ENCODE data around the gene NCKAP5. TPM values are rescaled to one million over a fixed set of nuclear protein-coding genes. Genes with fewer than 3 reads are reported as not detected.

NCKAP5 gene
- total RNA-seq, 3 donors from 2014 or later (not counting 1 experiment from before 2014, with no cell fraction given), result 0.12 to 0.20 TPM; not detected in 1

DNA sequence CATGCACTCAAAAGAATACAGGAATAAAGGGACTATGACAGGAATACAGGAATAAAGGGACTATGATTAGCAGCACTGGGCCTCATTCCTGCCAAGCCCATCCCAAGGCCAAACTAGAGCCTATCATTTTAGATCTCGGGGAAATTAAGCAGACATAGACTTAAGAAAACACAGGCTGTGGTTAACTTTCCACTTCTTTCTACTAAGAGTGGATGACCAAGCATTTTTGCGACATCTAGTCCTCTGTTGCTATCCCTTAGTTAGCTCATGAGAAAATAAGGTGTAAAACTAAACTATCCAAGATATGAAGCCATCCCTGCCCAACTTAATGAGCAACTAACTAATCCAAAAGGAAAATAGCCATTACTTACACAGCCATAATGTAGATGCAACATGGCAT, 904.2 kb downstream of the NCKAP5 start:
- Histone ChIP-seq H3K27ac (ENCODE audit: low read length) (no peak overlapping the region), H3K36me3 (ENCODE audit: control insufficient read depth, insufficient read depth, low read length) (no peaks in the 10 kb centered on the region), H3K9me3 (ENCODE audit: control insufficient read depth, insufficient read depth, low read length) (peaks cover under 1% of the 10 kb centered on the region), H3K4me1 (ENCODE audit: control insufficient read depth, insufficient read depth, low read length) (no peaks in the 10 kb centered on the region), H3K27me3 (ENCODE audit: control insufficient read depth, insufficient read depth, low read length) (peaks cover 1% of the 10 kb centered on the region), H3K4me3 (ENCODE audit: low read length) (no peak overlapping the region)
- 8% methylated on average over 2 of the region's 2 CpGs for WGBS (ENCODE audit: insufficient coverage)
- no peak for ATAC-seq
- intact Hi-C loops (cut with micrococcal nuclease), result no loop called here
- Mint-ChIP-seq H3K27me3 (ENCODE audit: low read depth in 2 of 2) (peaks cover 0 to 3% of the 10 kb centered on the region in 2 donors), H3K4me3 (no peak overlapping the region), H3K4me1 (no peaks in the 10 kb centered on the region), H3K36me3 (no peaks in the 10 kb centered on the region), H3K27ac (no peak overlapping the region), H3K9me3 (peaks cover 0 to 5% of the 10 kb centered on the region in 2 donors)
- no peak for DNase-seq
- TF ChIP-seq, protein P1, sequence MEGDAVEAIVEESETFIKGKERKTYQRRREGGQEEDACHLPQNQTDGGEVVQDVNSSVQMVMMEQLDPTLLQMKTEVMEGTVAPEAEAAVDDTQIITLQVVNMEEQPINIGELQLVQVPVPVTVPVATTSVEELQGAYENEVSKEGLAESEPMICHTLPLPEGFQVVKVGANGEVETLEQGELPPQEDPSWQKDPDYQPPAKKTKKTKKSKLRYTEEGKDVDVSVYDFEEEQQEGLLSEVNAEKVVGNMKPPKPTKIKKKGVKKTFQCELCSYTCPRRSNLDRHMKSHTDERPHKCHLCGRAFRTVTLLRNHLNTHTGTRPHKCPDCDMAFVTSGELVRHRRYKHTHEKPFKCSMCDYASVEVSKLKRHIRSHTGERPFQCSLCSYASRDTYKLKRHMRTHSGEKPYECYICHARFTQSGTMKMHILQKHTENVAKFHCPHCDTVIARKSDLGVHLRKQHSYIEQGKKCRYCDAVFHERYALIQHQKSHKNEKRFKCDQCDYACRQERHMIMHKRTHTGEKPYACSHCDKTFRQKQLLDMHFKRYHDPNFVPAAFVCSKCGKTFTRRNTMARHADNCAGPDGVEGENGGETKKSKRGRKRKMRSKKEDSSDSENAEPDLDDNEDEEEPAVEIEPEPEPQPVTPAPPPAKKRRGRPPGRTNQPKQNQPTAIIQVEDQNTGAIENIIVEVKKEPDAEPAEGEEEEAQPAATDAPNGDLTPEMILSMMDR (IDR thresholded peaks at IDR 0.05), result no peak

DNA sequence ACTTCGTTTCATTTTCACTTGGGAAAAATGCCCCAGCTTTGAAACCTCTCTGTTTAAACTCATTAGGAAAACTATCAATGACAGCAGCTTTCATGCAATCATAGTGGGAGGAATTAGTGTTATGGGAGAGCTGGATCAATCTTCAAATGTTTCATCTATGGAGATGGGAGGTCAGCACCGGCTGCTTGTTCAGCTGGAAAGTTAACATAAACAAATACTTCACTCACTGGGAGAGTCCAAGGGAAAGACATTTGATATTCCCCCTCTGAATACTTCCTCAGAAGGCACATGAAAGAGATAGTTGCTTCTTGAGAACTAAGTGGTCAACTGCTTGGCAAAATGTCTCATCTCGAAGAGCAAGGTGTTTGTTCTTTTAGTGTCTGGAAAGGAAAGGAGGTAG, 905.5 kb downstream of the NCKAP5 start:
- H3K4me1 Mint-ChIP-seq, result no peaks in the 10 kb centered on the region
- no peak overlapping the region for H3K4me3 ChIP-seq (ENCODE audit: low read length)
- intact Hi-C loops (cut with micrococcal nuclease), result no loop called here
- H3K4me1 ChIP-seq (ENCODE audit: control insufficient read depth, insufficient read depth, low read length), result no peaks in the 10 kb centered on the region
- ATAC-seq (no peak), DNase-seq (no peak)
- H3K9me3 Mint-ChIP-seq, result peaks cover 0 to 6% of the 10 kb centered on the region in 2 donors
- TF ChIP-seq, protein P1 (IDR thresholded peaks at IDR 0.05), result no peak
- no peaks in the 10 kb centered on the region for H3K36me3 ChIP-seq (ENCODE audit: control insufficient read depth, insufficient read depth, low read length)
- H3K27me3 Mint-ChIP-seq (ENCODE audit: low read depth in 2 of 2), result peaks cover 0 to 3% of the 10 kb centered on the region in 2 donors
- WGBS (ENCODE audit: insufficient coverage), result 79% methylated on average over 1 of the region's 3 CpGs
- H3K4me3 Mint-ChIP-seq, result no peak overlapping the region
- H3K9me3 ChIP-seq (ENCODE audit: control insufficient read depth, insufficient read depth, low read length), result no peaks in the 10 kb centered on the region
- H3K27ac Mint-ChIP-seq, result no peak overlapping the region
- no peaks in the 10 kb centered on the region for H3K27me3 ChIP-seq (ENCODE audit: control insufficient read depth, insufficient read depth, low read length)
- H3K27ac ChIP-seq (ENCODE audit: low read length), result no peak overlapping the region
- H3K36me3 Mint-ChIP-seq, result no peaks in the 10 kb centered on the region

DNA sequence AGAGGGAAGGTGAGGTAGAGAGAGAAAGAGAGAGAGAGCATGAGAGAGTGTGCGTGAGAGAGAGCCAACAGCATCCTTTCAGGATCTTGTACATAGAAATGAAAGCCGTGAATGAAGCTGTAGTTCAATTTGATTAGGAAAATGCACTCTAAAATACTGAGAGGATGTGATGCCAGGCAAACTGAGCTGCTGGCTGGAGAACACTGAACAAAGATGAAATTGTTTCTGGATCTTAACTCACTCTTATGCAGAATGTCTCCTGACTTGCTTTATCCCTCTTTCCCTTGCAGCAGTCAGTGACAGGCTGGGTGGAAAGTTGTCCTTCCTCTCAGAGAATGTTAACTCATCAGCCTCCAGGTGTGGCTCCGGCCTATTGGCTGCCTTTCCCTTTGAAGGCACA, 908.9 kb downstream of the NCKAP5 start:
- no peak for ATAC-seq
- Histone ChIP-seq H3K27me3 (ENCODE audit: control insufficient read depth, insufficient read depth, low read length) (no peaks in the 10 kb centered on the region), H3K27ac (ENCODE audit: low read length) (no peak overlapping the region), H3K9me3 (ENCODE audit: control insufficient read depth, insufficient read depth, low read length) (no peaks in the 10 kb centered on the region), H3K4me3 (ENCODE audit: low read length) (no peak overlapping the region), H3K4me1 (ENCODE audit: control insufficient read depth, insufficient read depth, low read length) (no peaks in the 10 kb centered on the region), H3K36me3 (ENCODE audit: control insufficient read depth, insufficient read depth, low read length) (no peaks in the 10 kb centered on the region)
- TF ChIP-seq, protein P1 (IDR thresholded peaks at IDR 0.05), result no peak
- Mint-ChIP-seq H3K4me3 (no peak overlapping the region), H3K27me3 (ENCODE audit: low read depth in 2 of 2) (no peaks in the 10 kb centered on the region), H3K4me1 (no peaks in the 10 kb centered on the region), H3K36me3 (no peaks in the 10 kb centered on the region), H3K27ac (no peak overlapping the region), H3K9me3 (peaks cover 0 to 8% of the 10 kb centered on the region in 2 donors)
- intact Hi-C loops (cut with micrococcal nuclease), result no loop called here
- WGBS (ENCODE audit: insufficient coverage), result 92% methylated on average over 3 of the region's 3 CpGs
- DNase-seq, result no peak

DNA sequence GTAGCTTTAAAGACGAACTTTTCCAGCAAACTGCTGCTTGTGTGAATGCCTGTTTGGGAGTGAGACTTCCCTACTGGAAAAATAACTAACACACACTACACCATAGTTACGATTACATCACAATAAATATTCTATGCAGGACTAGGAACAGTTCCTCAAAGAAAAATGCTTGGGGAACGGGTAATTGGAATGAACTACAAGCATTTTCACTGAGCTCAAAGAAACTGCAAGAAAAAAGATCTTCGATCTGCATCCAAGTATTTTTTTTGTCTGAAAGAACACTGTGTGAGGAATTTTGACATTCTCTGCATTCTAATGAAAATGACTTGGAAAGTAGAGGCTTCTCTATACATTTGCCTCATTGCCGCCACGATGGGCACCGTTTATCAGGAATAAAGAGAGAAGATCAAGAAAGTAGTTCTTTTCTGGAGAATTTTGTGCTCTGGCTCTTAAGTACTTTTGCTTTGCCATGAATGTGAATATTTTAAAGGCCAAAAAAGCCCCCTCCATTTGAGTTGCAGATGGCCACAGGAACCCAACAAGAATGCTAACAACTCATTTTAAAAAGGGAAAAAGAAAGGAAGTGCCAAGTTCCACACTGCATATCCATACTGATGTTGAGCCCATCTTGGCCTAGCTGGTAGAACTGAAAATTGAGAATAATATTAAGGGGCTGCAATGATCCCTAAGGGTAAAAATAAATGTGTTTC, 911.8 kb downstream of the NCKAP5 start:
- Mint-ChIP-seq H3K4me1 (no peaks in the 10 kb centered on the region), H3K36me3 (no peaks in the 10 kb centered on the region), H3K9me3 (peaks cover 0 to 5% of the 10 kb centered on the region in 2 donors), H3K4me3 (no peak overlapping the region), H3K27ac (no peak overlapping the region), H3K27me3 (ENCODE audit: low read depth in 2 of 2) (no peaks in the 10 kb centered on the region)
- intact Hi-C loops (cut with micrococcal nuclease), result no loop called here
- Histone ChIP-seq H3K9me3 (ENCODE audit: control insufficient read depth, insufficient read depth, low read length) (no peaks in the 10 kb centered on the region), H3K4me1 (ENCODE audit: control insufficient read depth, insufficient read depth, low read length) (no peaks in the 10 kb centered on the region), H3K4me3 (ENCODE audit: low read length) (no peak overlapping the region), H3K27ac (ENCODE audit: low read length) (no peak overlapping the region), H3K36me3 (ENCODE audit: control insufficient read depth, insufficient read depth, low read length) (no peaks in the 10 kb centered on the region), H3K27me3 (ENCODE audit: control insufficient read depth, insufficient read depth, low read length) (no peaks in the 10 kb centered on the region)
- TF ChIP-seq, protein P1 (IDR thresholded peaks at IDR 0.05), result no peak
- 69% methylated on average over 7 of the region's 7 CpGs for WGBS (ENCODE audit: insufficient coverage)
- no peak for ATAC-seq
- DNase-seq, result no peak
